Astrocyte (in vitro differentiated cells and primary cell): ENCODE measurements around the gene HECTD4. TPM values are rescaled to one million over a fixed set of nuclear protein-coding genes. Genes with fewer than 3 reads are reported as not detected.

ENCODE experiments used
- DNase-seq: peaks from one replicate; pipeline ENCODE4 v3.0.0-alpha.2; 2010; ENCODE audit warnings: low read depth
- FAIRE-seq: peaks from 2 replicates; lab custom pipeline; 2011; peaks lifted over from hg19 to GRCh38; lab: Jason Lieb, UNC
- H2AFZ ChIP-seq: 2 replicates; pipeline ENCODE4 v1.6.0; 2012; ENCODE audit warnings: low read depth, low read length, inconsistent platforms
- H3K27ac ChIP-seq: 2 replicates; pipeline ENCODE4 v1.5.1; 2011; ENCODE audit warnings: low read depth, low read length, inconsistent platforms
- H3K27me3 ChIP-seq: 2 replicates; pipeline ENCODE4 v1.6.0; 2011; ENCODE audit warnings: low read length, inconsistent platforms; ENCODE audit not compliant: insufficient read depth
- H3K36me3 ChIP-seq: 2 replicates; pipeline ENCODE4 v1.5.1; 2011; ENCODE audit warnings: low read length, inconsistent platforms; ENCODE audit not compliant: insufficient read depth
- H3K4me1 ChIP-seq: 2 replicates; pipeline ENCODE4 v1.5.1; 2011; ENCODE audit warnings: low read length, inconsistent platforms; ENCODE audit not compliant: insufficient read depth
- H3K4me2 ChIP-seq: 2 replicates; pipeline ENCODE4 v1.6.0; 2012; ENCODE audit warnings: low read length, inconsistent platforms
- H3K4me3 ChIP-seq: 2 replicates; pipeline ENCODE4 v1.5.1; 2011; ENCODE audit warnings: low read depth, mild to moderate bottlenecking, low read length, inconsistent platforms; ENCODE audit not compliant: insufficient read depth
- H3K79me2 ChIP-seq: 2 replicates; pipeline ENCODE4 v1.6.0; 2012; ENCODE audit warnings: mild to moderate bottlenecking, low read length, inconsistent platforms; ENCODE audit not compliant: insufficient read depth
- H3K9ac ChIP-seq: 2 replicates; pipeline ENCODE4 v1.6.0; 2012; ENCODE audit warnings: mild to moderate bottlenecking, low read length, inconsistent platforms
- H3K9me3 ChIP-seq: 2 replicates; pipeline ENCODE4 v1.5.1; 2012; ENCODE audit warnings: low read depth, mild to moderate bottlenecking, low read length, inconsistent platforms; ENCODE audit not compliant: insufficient read depth
- H4K20me1 ChIP-seq: 2 replicates; pipeline ENCODE4 v1.6.0; 2012; ENCODE audit warnings: low read length, inconsistent platforms; ENCODE audit not compliant: insufficient read depth
- H3K27ac Mint-ChIP-seq: one replicate; pipeline ENCODE4 v1.8.0; 2021; ENCODE audit warnings: mild to moderate bottlenecking, mixed read lengths; ENCODE audit not compliant: unreplicated experiment
- H3K27me3 Mint-ChIP-seq: one replicate; pipeline ENCODE4 v1.8.0; 2021; ENCODE audit warnings: low read depth, mixed read lengths; ENCODE audit not compliant: unreplicated experiment
- H3K36me3 Mint-ChIP-seq: one replicate; pipeline ENCODE4 v1.8.0; 2021; ENCODE audit warnings: low read depth, mixed read lengths; ENCODE audit not compliant: unreplicated experiment
- H3K4me1 Mint-ChIP-seq: one replicate; pipeline ENCODE4 v1.8.0; 2021; ENCODE audit warnings: low read depth, mixed read lengths; ENCODE audit not compliant: unreplicated experiment
- H3K4me3 Mint-ChIP-seq: one replicate; pipeline ENCODE4 v1.8.0; 2021; ENCODE audit warnings: mild to moderate bottlenecking, moderate library complexity, mixed read lengths; ENCODE audit not compliant: unreplicated experiment
- H3K9me3 Mint-ChIP-seq: one replicate; pipeline ENCODE4 v1.8.0; 2021; ENCODE audit warnings: mild to moderate bottlenecking, mixed read lengths; ENCODE audit not compliant: unreplicated experiment
- EZH2 ChIP-seq: IDR thresholded peaks from 2 replicates; pipeline ENCODE4 v1.6.1; 2012; ENCODE audit warnings: mild to moderate bottlenecking, low read length, inconsistent platforms; ENCODE audit not compliant: insufficient read depth
- total RNA-seq: library from RNA; stranded (reverse); gene quantifications from 2 replicates; pipeline ENCODE4 v1.2.1, GENCODE V29; 2021
- TF ChIP-seq, protein P1 (sequence below): IDR thresholded peaks from 2 replicates; pipeline ENCODE4 v1.5.1; 2011; ENCODE audit warnings: low read depth, mild to moderate bottlenecking, inconsistent platforms, low read length, moderate library complexity; ENCODE audit not compliant: insufficient read depth

Gene HECTD4
- total RNA-seq, 1 donor from 2014 or later: 38.9 TPM

GRCh38 chr12:112239020-112239419, 143.2 kb downstream of the HECTD4 start:
- H3K4me2 ChIP-seq: no peak overlapping the region
- peaks cover 9% of the 10 kb centered on the region for H3K36me3 Mint-ChIP-seq
- H3K36me3 ChIP-seq: peaks cover 32% of the 10 kb centered on the region

DNA sequence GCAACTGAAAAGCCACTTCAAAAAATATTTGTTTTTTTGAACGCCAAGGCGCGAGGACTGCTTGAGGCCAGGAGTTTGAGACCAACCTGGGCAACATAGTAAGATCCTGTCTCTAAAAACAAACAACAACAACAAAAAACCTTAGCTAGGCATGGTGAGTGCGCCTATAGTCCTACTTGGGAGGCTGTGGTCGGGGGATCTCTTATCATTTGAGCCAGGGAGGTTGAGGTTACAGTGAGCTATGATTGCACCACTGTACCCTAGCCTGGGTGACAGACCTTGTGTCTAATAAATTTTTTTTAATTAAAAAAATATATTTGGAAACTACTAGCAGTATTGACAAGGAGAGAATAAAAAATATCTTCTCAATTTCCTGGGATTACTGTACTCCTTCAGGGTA, 143.8 kb downstream of the HECTD4 start:
- Histone ChIP-seq H4K20me1 (no peaks in the 10 kb centered on the region), H3K36me3 (peaks cover 32% of the 10 kb centered on the region), H3K4me2 (no peak overlapping the region), H3K4me3 (no peak overlapping the region), H3K9ac (no peak overlapping the region), H3K27ac (no peak overlapping the region), H2AFZ (no peak overlapping the region), H3K9me3 (no peaks in the 10 kb centered on the region), H3K27me3 (no peaks in the 10 kb centered on the region), H3K79me2 (no peaks in the 10 kb centered on the region), H3K4me1 (no peaks in the 10 kb centered on the region)
- Mint-ChIP-seq H3K9me3 (no peaks in the 10 kb centered on the region), H3K4me3 (no peak overlapping the region), H3K4me1 (no peaks in the 10 kb centered on the region), H3K27ac (no peak overlapping the region), H3K36me3 (peaks cover 10% of the 10 kb centered on the region), H3K27me3 (no peaks in the 10 kb centered on the region)
- DNase-seq (no peak), FAIRE-seq (no peak)
- TF ChIP-seq EZH2: no peak
- TF ChIP-seq, protein P1, sequence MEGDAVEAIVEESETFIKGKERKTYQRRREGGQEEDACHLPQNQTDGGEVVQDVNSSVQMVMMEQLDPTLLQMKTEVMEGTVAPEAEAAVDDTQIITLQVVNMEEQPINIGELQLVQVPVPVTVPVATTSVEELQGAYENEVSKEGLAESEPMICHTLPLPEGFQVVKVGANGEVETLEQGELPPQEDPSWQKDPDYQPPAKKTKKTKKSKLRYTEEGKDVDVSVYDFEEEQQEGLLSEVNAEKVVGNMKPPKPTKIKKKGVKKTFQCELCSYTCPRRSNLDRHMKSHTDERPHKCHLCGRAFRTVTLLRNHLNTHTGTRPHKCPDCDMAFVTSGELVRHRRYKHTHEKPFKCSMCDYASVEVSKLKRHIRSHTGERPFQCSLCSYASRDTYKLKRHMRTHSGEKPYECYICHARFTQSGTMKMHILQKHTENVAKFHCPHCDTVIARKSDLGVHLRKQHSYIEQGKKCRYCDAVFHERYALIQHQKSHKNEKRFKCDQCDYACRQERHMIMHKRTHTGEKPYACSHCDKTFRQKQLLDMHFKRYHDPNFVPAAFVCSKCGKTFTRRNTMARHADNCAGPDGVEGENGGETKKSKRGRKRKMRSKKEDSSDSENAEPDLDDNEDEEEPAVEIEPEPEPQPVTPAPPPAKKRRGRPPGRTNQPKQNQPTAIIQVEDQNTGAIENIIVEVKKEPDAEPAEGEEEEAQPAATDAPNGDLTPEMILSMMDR: no peak

More at GRCh38 chr12:112239020-112239419, 143.2 kb downstream of the HECTD4 start:
- H2AFZ ChIP-seq: no peak overlapping the region
- H3K27me3 ChIP-seq: no peaks in the 10 kb centered on the region
- TF ChIP-seq, protein P1: no peak
- TF ChIP-seq EZH2: no peak
- Mint-ChIP-seq H3K4me1 (no peaks in the 10 kb centered on the region), H3K4me3 (no peak overlapping the region), H3K27ac (no peak overlapping the region), H3K27me3 (no peaks in the 10 kb centered on the region), H3K9me3 (no peaks in the 10 kb centered on the region)
- H3K4me1 ChIP-seq: no peaks in the 10 kb centered on the region
- no peak overlapping the region for H3K27ac ChIP-seq
- DNase-seq (no peak), FAIRE-seq (no peak)
- no peaks in the 10 kb centered on the region for H3K9me3 ChIP-seq
- H3K4me3 ChIP-seq: no peak overlapping the region
- H4K20me1 ChIP-seq: no peaks in the 10 kb centered on the region
- H3K9ac ChIP-seq: no peak overlapping the region
- no peaks in the 10 kb centered on the region for H3K79me2 ChIP-seq

DNA sequence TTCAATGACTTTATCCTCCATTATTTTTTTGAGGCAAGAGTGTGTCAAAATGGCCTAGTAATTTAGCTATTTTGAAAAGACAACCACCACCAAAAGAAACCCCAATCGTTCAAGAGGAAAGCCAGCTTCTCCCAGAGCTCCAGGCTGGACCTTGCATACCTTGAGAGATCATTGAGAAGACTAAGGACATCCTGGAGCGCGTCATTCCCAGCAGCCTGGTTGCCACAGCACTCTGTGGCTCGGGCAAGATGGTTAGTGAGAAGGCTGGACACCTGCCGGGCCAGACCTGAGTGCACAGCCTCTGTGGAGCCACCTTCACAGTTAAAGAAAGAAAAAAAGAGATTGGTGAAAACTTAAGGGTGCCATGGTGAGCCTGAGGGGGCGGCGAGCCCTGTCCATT, 145.4 kb downstream of the HECTD4 start:
- Mint-ChIP-seq H3K27ac (no peak overlapping the region), H3K9me3 (no peaks in the 10 kb centered on the region), H3K4me1 (no peaks in the 10 kb centered on the region), H3K4me3 (no peak overlapping the region), H3K36me3 (peaks cover 10% of the 10 kb centered on the region), H3K27me3 (no peaks in the 10 kb centered on the region)
- DNase-seq (no peak), FAIRE-seq (no peak)
- no peak for TF ChIP-seq EZH2
- TF ChIP-seq, protein P1: no peak
- no peak overlapping the region for H3K4me3 ChIP-seq
- H3K9me3 ChIP-seq: no peaks in the 10 kb centered on the region
- no peaks in the 10 kb centered on the region for H3K79me2 ChIP-seq
- H3K27me3 ChIP-seq: no peaks in the 10 kb centered on the region
- no peaks in the 10 kb centered on the region for H3K4me1 ChIP-seq
- no peak overlapping the region for H2AFZ ChIP-seq
- no peak overlapping the region for H3K4me2 ChIP-seq
- H3K36me3 ChIP-seq: peaks cover 31% of the 10 kb centered on the region
- no peaks in the 10 kb centered on the region for H4K20me1 ChIP-seq
- H3K27ac ChIP-seq: no peak overlapping the region
- H3K9ac ChIP-seq: no peak overlapping the region
